Uterus (tissue), 2 donors: ENCODE results near the gene C22orf23.

ENCODE experiments used
- CTCF ChIP-seq, 4 experiments: fragments of 200-600 bp in 2 of 4; fragments of 450-650 bp in 2 of 4; sonication (generic) in 2 of 4; IDR thresholded peaks; one replicate each; pipeline ENCODE4 v1.5.1; 2016 to 2019; ENCODE audit warnings: antibody characterized with exemption in 4 of 4, mild to moderate bottlenecking in 2 of 4, moderate library complexity in 1 of 4
- POLR2A ChIP-seq, 2 donors: fragments of 450-650 bp; IDR thresholded peaks; one replicate each; pipeline ENCODE4 v1.6.1; 2016; ENCODE audit warnings: antibody characterized with exemption in 2 of 2, mild to moderate bottlenecking in 1 of 2, moderate library complexity in 1 of 2

GRCh38 chr22:37920126-37920525, 33.3 kb downstream of the C22orf23 start:
- no peak for TF ChIP-seq CTCF (IDR thresholded peaks at IDR 0.05)
- no peak for TF ChIP-seq POLR2A (IDR thresholded peaks at IDR 0.05)
